OCI-LY3 (cell line): ENCODE results near the gene RRN3.

ENCODE experiments used
- H2AFZ ChIP-seq: fragments of 200-600, 300-600 bp; shearing (Covaris generic); 2 replicates; pipeline ENCODE4 v1.6.0; 2014; ENCODE audit warnings: antibody characterized with exemption, low read depth, low read length
- H3K27ac ChIP-seq: fragments of 200-600, 300-600 bp; sonication (generic); 2 replicates; pipeline ENCODE4 v1.5.1; 2014; ENCODE audit warnings: mild to moderate bottlenecking, low read length, moderate library complexity, mixed read lengths
- H3K27me3 ChIP-seq: fragments of 200-600, 300-600 bp; sonication (generic); 2 replicates; pipeline ENCODE4 v1.6.1; 2014; ENCODE audit warnings: low read depth, low read length, mixed read lengths
- H3K36me3 ChIP-seq: fragments of 200-600, 300-600 bp; sonication (generic); replicated peaks from 2 replicates; pipeline ENCODE3; 2014; ENCODE audit warnings: low read depth, low read length, mixed read lengths
- H3K4me1 ChIP-seq: fragments of 300-600, 200-600 bp; sonication (generic); 2 replicates; pipeline ENCODE4 v1.6.1; 2014; ENCODE audit warnings: low read length, mixed read lengths
- H3K4me2 ChIP-seq: fragments of 200-600, 300-600 bp; sonication (generic); 2 replicates; pipeline ENCODE4 v1.6.1; 2014; ENCODE audit warnings: low read length, mixed read lengths
- H3K4me3 ChIP-seq: fragments of 300-600, 200-600 bp; sonication (generic); 2 replicates; pipeline ENCODE4 v1.5.1; 2014; ENCODE audit warnings: antibody characterized with exemption, mild to moderate bottlenecking, low read length, moderate library complexity
- H3K79me2 ChIP-seq: fragments of 300-600, 200-600 bp; shearing (Covaris generic); 2 replicates; pipeline ENCODE4 v1.6.1; 2014; ENCODE audit warnings: mild to moderate bottlenecking, low read length, mixed read lengths
- H3K9ac ChIP-seq: fragments of 300-600, 200-600 bp; shearing (Covaris generic); 2 replicates; pipeline ENCODE4 v1.6.0; 2014; ENCODE audit warnings: mild to moderate bottlenecking, low read length, moderate library complexity
- H3K9me3 ChIP-seq: fragments of 200-600, 300-600 bp; shearing (Covaris generic); 2 replicates; pipeline ENCODE4 v1.6.1; 2014; ENCODE audit warnings: low read length, mixed read lengths; ENCODE audit not compliant: insufficient read depth
- H4K20me1 ChIP-seq: fragments of 200-600, 300-600 bp; sonication (generic); 2 replicates; pipeline ENCODE4 v1.6.1; 2016; ENCODE audit warnings: low read length, mixed read lengths; ENCODE audit not compliant: insufficient read depth
- CTCF ChIP-seq: fragments of 200-600, 300-600 bp; sonication (generic); IDR thresholded peaks from 2 replicates; pipeline ENCODE4 v1.5.1; 2014; ENCODE audit warnings: antibody characterized with exemption, low read length, low read depth
- EZH2phosphoT487 ChIP-seq: fragments of 200-600 bp; shearing (Covaris generic); IDR thresholded peaks from 2 replicates; pipeline ENCODE4 v1.6.1; 2018; ENCODE audit warnings: antibody characterized with exemption, mixed run types, low read depth

RRN3 gene

DNA sequence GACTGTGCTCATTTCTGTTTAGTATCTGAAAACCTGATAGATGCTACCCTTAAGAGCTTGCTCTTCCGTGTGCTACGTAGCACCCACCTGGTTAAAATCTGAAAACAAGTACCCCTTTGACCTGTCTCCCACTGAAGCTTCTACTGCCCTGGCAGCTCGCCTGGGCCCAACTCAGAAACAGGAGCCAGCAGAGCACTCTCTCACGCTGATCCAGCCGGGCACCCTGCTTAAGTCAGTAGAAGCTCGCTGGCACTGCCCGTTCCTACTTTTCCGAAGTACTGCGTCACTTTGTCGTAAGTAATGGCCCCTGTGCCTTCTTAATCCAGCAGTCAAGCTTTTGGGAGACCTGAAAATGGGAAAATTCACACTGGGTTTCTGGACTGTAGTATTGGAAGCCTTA lies 57.1 kb downstream of the RRN3 start:
- Histone ChIP-seq H3K36me3 (peaks cover 56% of the 10 kb centered on the region), H4K20me1 (no peaks in the 10 kb centered on the region), H3K4me1 (no peaks in the 10 kb centered on the region)

DNA sequence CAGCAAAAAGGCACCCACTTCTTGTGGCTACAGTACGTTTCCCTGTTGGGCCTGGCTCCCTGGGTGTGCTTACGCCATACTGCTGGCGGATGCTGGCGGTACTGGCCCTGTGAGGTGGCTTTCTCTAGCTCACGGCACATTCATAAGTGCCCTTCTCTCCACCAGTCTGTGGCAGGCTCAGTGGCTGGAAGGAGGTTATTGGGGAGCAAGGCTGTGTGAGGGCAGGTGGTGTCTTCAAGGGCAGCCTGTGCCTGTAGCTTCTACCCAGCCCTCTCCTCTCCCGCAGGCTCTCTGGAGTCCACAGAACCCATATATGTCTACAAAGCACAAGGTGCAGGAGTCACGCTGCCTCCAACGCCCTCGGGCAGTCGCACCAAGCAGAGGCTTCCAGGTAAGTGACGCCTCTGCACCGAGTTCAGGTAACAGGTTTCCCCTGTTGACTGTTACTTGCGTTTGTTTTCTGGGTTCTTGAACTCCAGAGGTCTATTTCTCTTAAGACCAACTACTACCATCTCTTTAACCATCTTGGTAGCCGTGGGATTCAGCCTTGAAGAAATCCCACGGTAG lies 58.8 kb downstream of the RRN3 start:
- no peaks in the 10 kb centered on the region for H3K4me1 ChIP-seq

More for the DNA sequence above, 57.1 kb downstream of the RRN3 start:
- H3K9ac ChIP-seq, result no peak overlapping the region
- no peaks in the 10 kb centered on the region for H3K9me3 ChIP-seq
- H3K4me2 ChIP-seq, result no peak overlapping the region
- no peak for TF ChIP-seq CTCF
- TF ChIP-seq EZH2phosphoT487, result no peak
- no peak overlapping the region for H2AFZ ChIP-seq
- H3K79me2 ChIP-seq, result no peaks in the 10 kb centered on the region
- no peak overlapping the region for H3K27ac ChIP-seq
- no peak overlapping the region for H3K4me3 ChIP-seq
- no peaks in the 10 kb centered on the region for H3K27me3 ChIP-seq

GRCh38 chr16:15034266-15035162 lies 59.6 kb downstream of the RRN3 start:
- Histone ChIP-seq H4K20me1 (no peaks in the 10 kb centered on the region), H3K27me3 (no peaks in the 10 kb centered on the region), H3K4me2 (no peak overlapping the region), H3K27ac (no peak overlapping the region), H3K9me3 (no peaks in the 10 kb centered on the region), H3K36me3 (peaks cover 55% of the 10 kb centered on the region), H3K79me2 (no peaks in the 10 kb centered on the region), H3K9ac (no peak overlapping the region), H3K4me3 (no peak overlapping the region), H3K4me1 (no peaks in the 10 kb centered on the region), H2AFZ (no peak overlapping the region)
- TF ChIP-seq EZH2phosphoT487, result no peak

More for the DNA sequence above, 58.8 kb downstream of the RRN3 start:
- no peak overlapping the region for H2AFZ ChIP-seq
- H3K27me3 ChIP-seq, result no peaks in the 10 kb centered on the region
- H3K36me3 ChIP-seq, result peaks cover 61% of the 10 kb centered on the region
- H3K27ac ChIP-seq, result no peak overlapping the region
- no peak overlapping the region for H3K4me2 ChIP-seq
- TF ChIP-seq EZH2phosphoT487, result no peak
- no peak for TF ChIP-seq CTCF
- no peak overlapping the region for H3K9ac ChIP-seq
- H3K79me2 ChIP-seq, result no peaks in the 10 kb centered on the region
- H3K9me3 ChIP-seq, result no peaks in the 10 kb centered on the region
- no peak overlapping the region for H3K4me3 ChIP-seq
- no peaks in the 10 kb centered on the region for H4K20me1 ChIP-seq

- TF ChIP-seq CTCF, result no peak
- no peak for TF ChIP-seq EZH2phosphoT487
- Histone ChIP-seq H3K4me2 (no peak overlapping the region), H4K20me1 (no peaks in the 10 kb centered on the region), H3K36me3 (peaks cover 49% of the 10 kb centered on the region), H3K4me3 (no peak overlapping the region), H3K9me3 (no peaks in the 10 kb centered on the region), H3K79me2 (0 out of 2 replicates have a peak, but pooled peaks cover 5% of the 10 kb centered on the region), H2AFZ (no peak overlapping the region), H3K27me3 (no peaks in the 10 kb centered on the region), H3K4me1 (no peaks in the 10 kb centered on the region), H3K9ac (no peak overlapping the region), H3K27ac (no peak overlapping the region)
These were observed 60.8 kb downstream of the RRN3 start for GRCh38 chr16:15033309-15033707.
